Stomach (tissue), 4 donors: ENCODE measurements around the gene SCAMP4.

ENCODE experiments used
- EP300 ChIP-seq: sonication (generic); formaldehyde crosslinking; IDR thresholded peaks from one replicate; pipeline ENCODE4 v1.6.1; 2017; ENCODE audit warnings: antibody characterized with exemption
- POLR2A ChIP-seq, 4 donors: fragments of 450-650 bp; IDR thresholded peaks; one replicate each; pipeline ENCODE4 v1.6.1; 2016; ENCODE audit warnings: antibody characterized with exemption in 4 of 4, control low read depth in 2 of 4, mild to moderate bottlenecking in 1 of 4, moderate library complexity in 1 of 4
- POLR2AphosphoS5 ChIP-seq, 3 donors: sonication (generic); formaldehyde crosslinking; IDR thresholded peaks; one replicate each; pipeline ENCODE4 v1.6.1; 2016; ENCODE audit warnings: antibody characterized with exemption in 3 of 3
- TF ChIP-seq, protein P1 (sequence below), 7 experiments: fragments of 450-650 bp in 4 of 7; fragments of 200-600 bp in 3 of 7; sonication (generic) in 3 of 7; IDR thresholded peaks; one replicate each; pipeline ENCODE4 v1.5.1; 2016 to 2019; ENCODE audit warnings: antibody characterized with exemption in 7 of 7, control low read depth in 2 of 7, mild to moderate bottlenecking in 1 of 7

DNA sequence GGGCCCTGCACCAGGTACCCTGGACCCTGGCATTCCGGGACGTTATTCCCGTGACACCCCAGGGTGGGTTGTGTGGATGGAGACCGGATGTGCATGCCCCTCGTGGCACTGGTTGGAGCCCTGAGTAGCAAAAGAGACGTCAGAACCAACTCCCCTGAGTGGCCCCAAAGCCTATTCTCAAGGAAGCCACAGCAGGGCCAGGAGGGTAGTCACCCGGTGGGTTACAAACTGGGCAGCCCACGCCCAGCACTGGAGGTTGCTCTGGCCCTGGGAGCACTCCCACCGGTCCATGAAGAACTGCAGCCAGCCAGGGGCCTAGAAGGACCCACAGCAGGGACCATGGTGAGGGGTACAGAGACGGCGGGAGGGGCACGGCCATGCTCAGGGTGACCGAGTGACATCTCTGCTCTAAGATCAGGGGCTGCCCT is 49.4 kb upstream of the SCAMP4 start:
- no peak for TF ChIP-seq EP300
- TF ChIP-seq, protein P1, sequence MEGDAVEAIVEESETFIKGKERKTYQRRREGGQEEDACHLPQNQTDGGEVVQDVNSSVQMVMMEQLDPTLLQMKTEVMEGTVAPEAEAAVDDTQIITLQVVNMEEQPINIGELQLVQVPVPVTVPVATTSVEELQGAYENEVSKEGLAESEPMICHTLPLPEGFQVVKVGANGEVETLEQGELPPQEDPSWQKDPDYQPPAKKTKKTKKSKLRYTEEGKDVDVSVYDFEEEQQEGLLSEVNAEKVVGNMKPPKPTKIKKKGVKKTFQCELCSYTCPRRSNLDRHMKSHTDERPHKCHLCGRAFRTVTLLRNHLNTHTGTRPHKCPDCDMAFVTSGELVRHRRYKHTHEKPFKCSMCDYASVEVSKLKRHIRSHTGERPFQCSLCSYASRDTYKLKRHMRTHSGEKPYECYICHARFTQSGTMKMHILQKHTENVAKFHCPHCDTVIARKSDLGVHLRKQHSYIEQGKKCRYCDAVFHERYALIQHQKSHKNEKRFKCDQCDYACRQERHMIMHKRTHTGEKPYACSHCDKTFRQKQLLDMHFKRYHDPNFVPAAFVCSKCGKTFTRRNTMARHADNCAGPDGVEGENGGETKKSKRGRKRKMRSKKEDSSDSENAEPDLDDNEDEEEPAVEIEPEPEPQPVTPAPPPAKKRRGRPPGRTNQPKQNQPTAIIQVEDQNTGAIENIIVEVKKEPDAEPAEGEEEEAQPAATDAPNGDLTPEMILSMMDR (IDR thresholded peaks at IDR 0.05) = no peak
- no peak for TF ChIP-seq POLR2AphosphoS5 (IDR thresholded peaks at IDR 0.05)
- TF ChIP-seq POLR2A (IDR thresholded peaks at IDR 0.05) = no peak
